H9 (cell line): ENCODE data around the gene SPEF2. TPM values are rescaled to one million over a fixed set of nuclear protein-coding genes. Genes with fewer than 3 reads are reported as not detected.

Source experiments
- DNase-seq: peaks from one replicate; pipeline ENCODE4 v3.0.0-alpha.2; 2017
- H2AFZ ChIP-seq: one replicate; pipeline ENCODE4 v1.6.1; 2013; ENCODE audit warnings: mild to moderate bottlenecking, low read length, control low read depth, moderate library complexity
- H2AK5ac ChIP-seq: 2 replicates; pipeline ENCODE4 v1.6.1; 2013; ENCODE audit warnings: low read length, control low read depth, mixed read lengths; ENCODE audit not compliant: insufficient read length
- H2BK120ac ChIP-seq: one replicate; pipeline ENCODE4 v1.6.1; 2013; ENCODE audit warnings: low read depth, mild to moderate bottlenecking, low read length, control low read depth, inconsistent platforms; ENCODE audit not compliant: poor library complexity, severe bottlenecking
- H2BK12ac ChIP-seq: 2 replicates; pipeline ENCODE4 v1.6.1; 2013; ENCODE audit warnings: low read length, control low read depth, mixed read lengths, low read depth; ENCODE audit not compliant: insufficient read length
- H2BK15ac ChIP-seq: 2 replicates; pipeline ENCODE4 v1.6.1; 2013; ENCODE audit warnings: low read depth, low read length, control low read depth
- H2BK20ac ChIP-seq: one replicate; pipeline ENCODE4 v1.6.1; 2013; ENCODE audit warnings: low read depth, mild to moderate bottlenecking, low read length, control low read depth, inconsistent platforms; ENCODE audit not compliant: poor library complexity, severe bottlenecking
- H2BK5ac ChIP-seq: 2 replicates; pipeline ENCODE4 v1.6.1; 2013; ENCODE audit warnings: low read length, control low read depth, mixed read lengths; ENCODE audit not compliant: insufficient read length
- H3K14ac ChIP-seq: 2 replicates; pipeline ENCODE4 v1.6.1; 2013; ENCODE audit warnings: low read length, control low read depth; ENCODE audit not compliant: insufficient read depth
- H3K18ac ChIP-seq: 2 replicates; pipeline ENCODE4 v1.6.1; 2013; ENCODE audit warnings: low read depth, mild to moderate bottlenecking, mixed read lengths, low read length, control low read depth; ENCODE audit not compliant: insufficient read length
- H3K23ac ChIP-seq: 2 replicates; pipeline ENCODE4 v1.6.1; 2013; ENCODE audit warnings: low read length, control low read depth, mixed read lengths, low read depth; ENCODE audit not compliant: insufficient read length
- H3K23me2 ChIP-seq: 2 replicates; pipeline ENCODE4 v1.6.1; 2013; ENCODE audit warnings: low read depth, mild to moderate bottlenecking, mixed read lengths, low read length, control low read depth; ENCODE audit not compliant: insufficient read length, poor library complexity, severe bottlenecking
- H3K27ac ChIP-seq: 2 replicates; pipeline ENCODE4 v1.5.1; 2013; ENCODE audit warnings: low read length, control low read depth, mixed read lengths, low read depth; ENCODE audit not compliant: insufficient read length
- H3K27me3 ChIP-seq: 2 replicates; pipeline ENCODE4 v1.6.1; 2013; ENCODE audit warnings: low read length, control low read depth, inconsistent platforms; ENCODE audit not compliant: insufficient read depth
- H3K4ac ChIP-seq: 2 replicates; pipeline ENCODE4 v1.6.1; 2013; ENCODE audit warnings: low read depth, mild to moderate bottlenecking, control low read depth, inconsistent platforms, low read length, moderate library complexity
- H3K4me1 ChIP-seq: 2 replicates; pipeline ENCODE4 v1.6.1; 2013; ENCODE audit warnings: low read length, control low read depth, inconsistent platforms; ENCODE audit not compliant: insufficient read depth
- H3K4me2 ChIP-seq: 2 replicates; pipeline ENCODE4 v1.6.1; 2013; ENCODE audit warnings: low read length, control low read depth, mixed read lengths; ENCODE audit not compliant: insufficient read length, insufficient read depth
- H3K56ac ChIP-seq: 2 replicates; pipeline ENCODE4 v1.6.1; 2013; ENCODE audit warnings: low read depth, mild to moderate bottlenecking, mixed read lengths, low read length, control low read depth; ENCODE audit not compliant: insufficient read length
- H3K79me1 ChIP-seq: 2 replicates; pipeline ENCODE4 v1.6.1; 2013; ENCODE audit warnings: low read depth, mild to moderate bottlenecking, moderate library complexity, low read length, control low read depth, inconsistent platforms; ENCODE audit not compliant: insufficient read depth, poor library complexity, severe bottlenecking
- H3K79me2 ChIP-seq: 2 replicates; pipeline ENCODE4 v1.6.1; 2013; ENCODE audit warnings: low read length, control low read depth, inconsistent platforms; ENCODE audit not compliant: insufficient read depth
- H3K9ac ChIP-seq: 2 replicates; pipeline ENCODE4 v1.6.1; 2013; ENCODE audit warnings: low read length, control low read depth, mixed read lengths; ENCODE audit not compliant: insufficient read length; ENCODE audit errors: extremely low read depth
- H3K9me3 ChIP-seq: one replicate; pipeline ENCODE4 v1.6.1; 2013; ENCODE audit warnings: low read depth, low read length, inconsistent platforms; ENCODE audit not compliant: control insufficient read depth
- H3T11ph ChIP-seq: one replicate; pipeline ENCODE4 v1.6.1; 2013; ENCODE audit warnings: mild to moderate bottlenecking, low read length, control low read depth, inconsistent platforms
- H4K20me1 ChIP-seq: one replicate; pipeline ENCODE4 v1.6.1; 2013; ENCODE audit not compliant: control insufficient read depth, insufficient read length, insufficient read depth
- H4K5ac ChIP-seq: 2 replicates; pipeline ENCODE4 v1.6.1; 2013; ENCODE audit warnings: low read depth, mild to moderate bottlenecking, mixed read lengths, low read length, control low read depth; ENCODE audit not compliant: insufficient read length
- H4K8ac ChIP-seq: replicated peaks from 2 replicates; pipeline ENCODE4 v1.6.1; 2013; ENCODE audit warnings: low read length, control low read depth, mixed read lengths, low read depth; ENCODE audit not compliant: insufficient read length
- H4K91ac ChIP-seq: 2 replicates; pipeline ENCODE4 v1.6.1; 2013; ENCODE audit warnings: low read depth, mild to moderate bottlenecking, moderate library complexity, mixed read lengths, low read length, control low read depth; ENCODE audit not compliant: insufficient read length
- H3K27ac Mint-ChIP-seq, 3 experiments: 2 replicates in 2 of 3; 3 replicates in 1 of 3; pipeline ENCODE4 v1.8.0; 2020 to 2021; ENCODE audit warnings: mixed read lengths in 3 of 3, mild to moderate bottlenecking in 1 of 3, moderate library complexity in 1 of 3
- H3K27me3 Mint-ChIP-seq: 2 replicates; pipeline ENCODE4 v1.8.0; 2021; ENCODE audit warnings: low read depth, mild to moderate bottlenecking, moderate library complexity, mixed read lengths
- H3K36me3 Mint-ChIP-seq, 3 experiments: 2 replicates in 2 of 3; 3 replicates in 1 of 3; pipeline ENCODE4 v1.8.0; 2020 to 2021; ENCODE audit warnings: low read depth in 3 of 3, mixed read lengths in 3 of 3; ENCODE audit not compliant: insufficient read depth in 1 of 3
- H3K4me1 Mint-ChIP-seq, 2 experiments: 2 replicates each; pipeline ENCODE4 v1.8.0; 2020; ENCODE audit warnings: mixed read lengths in 2 of 2
- H3K4me3 Mint-ChIP-seq, 2 experiments: 2 replicates in 1 of 2; 3 replicates in 1 of 2; pipeline ENCODE4 v1.8.0; 2020 to 2021; ENCODE audit warnings: mild to moderate bottlenecking in 2 of 2, mixed read lengths in 2 of 2, moderate library complexity in 1 of 2
- H3K9me3 Mint-ChIP-seq, 2 experiments: 2 replicates in 1 of 2; 3 replicates in 1 of 2; pipeline ENCODE4 v1.8.0; 2020; ENCODE audit warnings: mild to moderate bottlenecking in 2 of 2, mixed read lengths in 2 of 2, moderate library complexity in 1 of 2
- CTCF ChIP-seq: fragments of 200-600 bp; sonication (generic); conservative IDR thresholded peaks from 3 replicates; pipeline ENCODE4 v1.8.0; 2021; ENCODE audit warnings: antibody characterized with exemption, mild to moderate bottlenecking
- WGBS: extraction: QIAGEN DNeasy Blood & Tissue Kit; methylation state at CpG from one replicate; pipeline ENCODE4 v1.1.7; 2013; ENCODE audit warnings: missing lambda C conversion rate, low lambda C conversion rate, mixed read lengths; ENCODE audit not compliant: insufficient read length; ENCODE audit errors: extremely low coverage; 5-methylcytosine and 5-hydroxymethylcytosine counted together
- total RNA-seq: library from RNA; stranded (reverse); gene quantifications from 2 replicates; pipeline ENCODE4 v1.2.1, GENCODE V29; 2021

Gene SPEF2
- total RNA-seq, 1 experiment from 2014 or later: 1.0 TPM

GRCh38 chr5:35741126-35741716, 123.6 kb downstream of the SPEF2 start:
- no peak for DNase-seq
- H3K23ac ChIP-seq: no peak overlapping the region
- no peaks in the 10 kb centered on the region; a peak in 1 of 7 replicates for H3K36me3 Mint-ChIP-seq
- peaks cover 92% of the 10 kb centered on the region for H3K27me3 Mint-ChIP-seq
- H2BK120ac ChIP-seq: no peak overlapping the region
- H3T11ph ChIP-seq: no peak overlapping the region
- no peak overlapping the region for H3K18ac ChIP-seq
- H3K9me3 Mint-ChIP-seq: no peaks in the 10 kb centered on the region
- no peak overlapping the region for H2BK5ac ChIP-seq
- H2BK15ac ChIP-seq: no peak overlapping the region
- no peak overlapping the region for H3K9ac ChIP-seq
- no peak overlapping the region for H4K91ac ChIP-seq
- H3K4me1 ChIP-seq: no peaks in the 10 kb centered on the region; the same call in 1 of the 2 replicates
- no peak overlapping the region for H3K4me3 Mint-ChIP-seq
- H3K14ac ChIP-seq: no peak overlapping the region
- H3K4me2 ChIP-seq: no peak overlapping the region
- no peak overlapping the region for H4K8ac ChIP-seq
- no peaks in the 10 kb centered on the region for H4K20me1 ChIP-seq
- H4K5ac ChIP-seq: no peak overlapping the region
- H3K27me3 ChIP-seq: no peaks in the 10 kb centered on the region
- H3K56ac ChIP-seq: no peak overlapping the region
- H2BK12ac ChIP-seq: no peak overlapping the region
- H3K23me2 ChIP-seq: no peaks in the 10 kb centered on the region
- no peaks in the 10 kb centered on the region for H3K79me2 ChIP-seq
- no peak overlapping the region for H3K27ac Mint-ChIP-seq
- peaks cover 5 to 7% of the 10 kb centered on the region in 2 experiments; a peak in 2 of 4 replicates for H3K4me1 Mint-ChIP-seq
- TF ChIP-seq CTCF: no peak
- no peak overlapping the region for H3K27ac ChIP-seq
- H2AFZ ChIP-seq: no peak overlapping the region
- H3K9me3 ChIP-seq: no peaks in the 10 kb centered on the region
- no peak overlapping the region for H3K4ac ChIP-seq
- no peaks in the 10 kb centered on the region for H3K79me1 ChIP-seq
- H2AK5ac ChIP-seq: no peak overlapping the region
- no peak overlapping the region for H2BK20ac ChIP-seq
- WGBS: no CpG with 5 or more reads among the region's 5 CpGs
